ENCODE data around the gene NFYC. TPM values are rescaled to one million over a fixed set of nuclear protein-coding genes. Genes with fewer than 3 reads are reported as not detected.

The NFYC gene
- total RNA-seq: 10 to 100 TPM; 30.2 to 45.6 (median 43.2) TPM

DNA sequence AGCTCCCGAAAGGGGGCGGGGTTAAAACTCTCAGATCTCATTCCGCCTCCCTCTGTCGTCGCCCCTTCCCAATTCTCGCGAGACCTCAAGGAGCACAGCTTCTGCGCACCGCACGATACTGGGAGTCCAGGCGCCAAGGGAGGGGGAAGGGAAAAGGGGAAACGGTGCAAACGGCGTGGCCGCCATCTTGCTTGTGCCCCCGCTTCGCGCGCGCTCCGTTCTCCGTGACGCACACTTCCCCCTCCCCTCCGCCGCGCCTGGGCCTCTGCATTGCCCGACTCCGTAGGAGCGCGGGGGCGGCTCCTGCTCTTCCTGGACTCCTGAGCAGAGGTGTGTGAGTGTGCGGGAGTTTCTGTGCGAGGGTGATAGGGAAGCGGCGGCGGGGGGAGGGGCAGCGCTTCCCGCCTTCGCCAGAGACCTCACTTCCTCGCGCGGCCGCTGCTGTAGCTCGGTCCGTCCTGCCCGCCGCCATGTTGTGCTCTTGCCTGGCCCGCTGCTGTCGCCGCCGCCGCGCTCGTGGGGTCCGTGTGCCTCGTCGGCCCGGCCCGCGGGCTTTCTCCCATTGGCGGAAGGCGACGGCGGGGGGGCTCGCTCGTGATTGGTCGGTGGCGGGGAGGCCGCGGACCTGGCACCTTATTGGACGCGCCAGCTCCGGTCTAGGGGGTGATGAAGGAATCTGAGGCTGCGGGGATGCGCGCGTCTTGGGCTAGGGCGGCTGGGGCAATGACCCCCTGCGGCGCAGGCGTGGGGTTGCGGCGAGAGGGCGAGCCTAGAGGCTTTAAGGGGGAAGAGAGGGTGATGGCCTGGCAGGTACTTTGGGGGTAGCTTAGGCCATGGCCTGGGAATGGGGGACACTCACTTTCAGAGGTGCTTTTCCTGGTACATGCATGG is at the start of gene NFYC:
Gene NFYC (plus strand): TSS at position 167 of the 891 bp plus-strand sequence. CDS start 47,140 bp downstream, outside the sequence.
- TF ChIP-seq, protein P1, sequence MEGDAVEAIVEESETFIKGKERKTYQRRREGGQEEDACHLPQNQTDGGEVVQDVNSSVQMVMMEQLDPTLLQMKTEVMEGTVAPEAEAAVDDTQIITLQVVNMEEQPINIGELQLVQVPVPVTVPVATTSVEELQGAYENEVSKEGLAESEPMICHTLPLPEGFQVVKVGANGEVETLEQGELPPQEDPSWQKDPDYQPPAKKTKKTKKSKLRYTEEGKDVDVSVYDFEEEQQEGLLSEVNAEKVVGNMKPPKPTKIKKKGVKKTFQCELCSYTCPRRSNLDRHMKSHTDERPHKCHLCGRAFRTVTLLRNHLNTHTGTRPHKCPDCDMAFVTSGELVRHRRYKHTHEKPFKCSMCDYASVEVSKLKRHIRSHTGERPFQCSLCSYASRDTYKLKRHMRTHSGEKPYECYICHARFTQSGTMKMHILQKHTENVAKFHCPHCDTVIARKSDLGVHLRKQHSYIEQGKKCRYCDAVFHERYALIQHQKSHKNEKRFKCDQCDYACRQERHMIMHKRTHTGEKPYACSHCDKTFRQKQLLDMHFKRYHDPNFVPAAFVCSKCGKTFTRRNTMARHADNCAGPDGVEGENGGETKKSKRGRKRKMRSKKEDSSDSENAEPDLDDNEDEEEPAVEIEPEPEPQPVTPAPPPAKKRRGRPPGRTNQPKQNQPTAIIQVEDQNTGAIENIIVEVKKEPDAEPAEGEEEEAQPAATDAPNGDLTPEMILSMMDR (IDR thresholded peaks at IDR 0.05; ENCODE audit: low read depth): no peak

GRCh38 chr1:40645118-40645680 is 46.3 kb upstream of the NFYC start:
- TF ChIP-seq, protein P1 (IDR thresholded peaks at IDR 0.05; ENCODE audit: low read depth): no peak

GRCh38 chr1:40646315-40646714 is 45.2 kb upstream of the NFYC start:
- TF ChIP-seq, protein P1 (IDR thresholded peaks at IDR 0.05; ENCODE audit: low read depth): no peak

DNA sequence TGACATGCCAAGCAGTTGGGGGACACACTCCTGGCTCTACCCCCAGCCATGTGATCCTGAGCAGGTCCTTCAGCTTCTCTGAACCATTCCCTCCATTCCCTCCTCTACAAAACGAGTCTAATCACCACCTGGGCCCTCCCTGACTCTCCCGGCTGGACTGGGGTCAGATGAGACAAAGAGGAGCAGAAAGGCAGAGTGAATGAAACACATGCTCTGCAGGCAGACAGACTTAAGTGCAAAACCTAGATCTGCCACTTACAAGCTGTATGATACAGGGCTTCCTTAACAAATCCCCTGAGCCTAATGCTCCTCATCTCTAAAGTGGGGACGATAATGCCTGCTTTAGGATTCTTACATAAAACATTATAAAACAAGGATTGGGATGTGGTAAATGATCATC is 43.3 kb upstream of the NFYC start:
- TF ChIP-seq, protein P1 (IDR thresholded peaks at IDR 0.05; ENCODE audit: low read depth): no peak

- TF ChIP-seq, protein P1 (IDR thresholded peaks at IDR 0.05; ENCODE audit: low read depth): no peak
Observed at GRCh38 chr1:40648928-40649591, 42.4 kb upstream of the NFYC start.

DNA sequence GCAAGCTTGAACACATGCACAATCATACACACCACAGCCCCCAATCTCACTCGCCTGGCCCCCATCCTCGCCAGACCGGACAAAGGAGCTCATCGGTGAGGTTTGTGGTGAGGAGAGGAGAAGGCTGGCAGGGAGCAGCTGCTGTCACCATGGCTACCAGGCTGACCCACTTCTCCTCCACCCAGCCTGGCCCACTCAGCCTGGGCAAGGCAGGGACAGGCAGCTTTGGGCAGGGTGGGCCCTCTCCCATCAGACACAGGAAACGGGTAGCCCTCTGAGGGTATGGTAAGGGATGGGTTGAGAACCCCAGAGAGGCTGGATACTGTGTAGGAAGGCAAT is 41.9 kb upstream of the NFYC start:
- TF ChIP-seq, protein P1 (IDR thresholded peaks at IDR 0.05; ENCODE audit: low read depth): no peak

DNA sequence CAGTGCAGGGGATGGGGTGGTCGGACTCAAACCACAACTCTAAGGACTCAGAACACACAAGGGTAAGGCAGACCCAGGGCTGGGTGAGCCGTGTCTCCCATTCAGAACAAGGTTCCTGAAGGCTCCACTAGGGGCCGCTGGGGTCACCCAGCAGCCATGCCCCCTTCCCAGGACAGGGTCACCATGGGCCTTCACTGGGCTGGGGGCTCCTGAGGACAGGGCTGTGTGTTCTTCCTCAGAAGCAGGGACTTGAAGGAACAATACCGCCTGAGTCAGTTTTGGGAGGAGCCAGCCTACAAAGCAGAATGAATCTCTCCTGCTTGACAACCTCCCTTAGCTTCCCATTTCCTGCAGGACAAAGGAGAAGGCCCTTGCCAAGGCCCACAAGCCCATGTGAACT is 41.4 kb upstream of the NFYC start:
- TF ChIP-seq, protein P1 (IDR thresholded peaks at IDR 0.05; ENCODE audit: low read depth): no peak

Measured in subcutaneous adipose tissue (tissue), 4 donors.